H4 (cell line): ENCODE data around the gene QRFP. TPM values are rescaled to one million over a fixed set of nuclear protein-coding genes. Genes with fewer than 3 reads are reported as not detected.

Experiments used
- DNase-seq: peaks from one replicate; pipeline ENCODE4 v3.0.0-alpha.2; 2015; ENCODE audit warnings: low spot score
- total RNA-seq: library from RNA; depleted of rRNA; stranded (reverse); fragments of >200 nt; shearing (Covaris generic); gene quantifications from 2 replicates; pipeline ENCODE4 v1.2.3, GENCODE V29; 2014; rRNA removed

Gene QRFP
- total RNA-seq, result not detected in 2 replicates

DNA sequence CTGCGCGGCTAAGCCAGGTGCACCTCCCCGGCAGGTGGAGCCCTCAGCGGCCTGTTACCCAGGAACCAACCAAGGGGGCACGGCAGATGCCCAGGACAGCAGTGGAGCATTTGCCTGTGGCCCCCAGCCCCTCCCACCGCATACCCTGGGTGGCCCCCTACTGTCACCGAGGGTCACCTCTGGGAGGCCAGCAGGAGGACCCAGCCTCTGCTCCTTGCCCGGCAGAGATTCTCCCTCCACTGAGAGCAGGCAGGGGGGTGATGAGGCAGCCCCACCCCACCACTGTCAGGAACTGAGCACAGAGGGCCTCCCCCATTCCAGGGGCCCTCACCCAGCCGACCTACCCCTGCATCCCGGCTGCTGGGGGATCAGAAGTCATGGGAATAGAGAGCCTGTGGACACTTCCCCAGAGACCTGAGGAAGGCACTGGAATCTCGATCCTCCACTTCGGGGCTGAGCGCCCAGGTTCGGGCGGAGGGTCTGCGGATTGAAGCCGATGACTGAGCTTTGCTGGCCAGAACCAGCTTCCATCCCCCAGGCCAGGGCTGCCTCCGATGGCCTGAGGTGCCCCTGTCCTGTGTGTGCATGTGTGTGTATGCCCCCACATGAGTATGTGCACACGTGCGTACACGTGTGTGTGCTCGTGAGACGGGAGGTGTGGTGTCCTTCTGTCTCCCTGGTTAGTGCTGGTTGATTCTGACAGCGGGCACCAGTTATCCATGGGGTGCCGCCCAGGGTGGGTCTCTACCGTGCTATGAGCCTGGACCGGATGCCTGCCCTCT, at the start of gene QRFP:
Gene QRFP (minus strand): TSS at position 580 of the 782 bp plus-strand sequence. CDS start 2,974 bp downstream, outside the sequence.
- no peak for DNase-seq

DNA sequence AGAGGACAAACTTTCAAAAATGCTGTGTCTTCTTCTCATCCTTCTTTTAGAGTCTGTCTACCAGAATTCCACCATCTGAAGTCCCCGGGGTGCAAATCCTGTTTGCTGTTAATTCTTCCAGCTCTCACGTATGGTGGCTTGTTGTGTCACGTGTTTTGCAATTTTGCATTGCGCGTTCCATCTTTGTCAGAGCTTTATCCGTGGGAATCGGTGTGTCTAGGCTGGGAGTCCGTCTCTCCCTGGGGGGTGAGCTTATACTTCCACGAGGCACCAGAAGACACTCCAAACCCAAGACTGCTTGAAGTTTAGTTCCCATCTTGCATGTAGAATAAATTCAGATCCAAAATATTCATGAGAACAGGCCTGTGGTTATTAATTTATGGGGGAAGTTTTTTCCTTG, 48.6 kb upstream of the QRFP start:
- no peak for DNase-seq

- DNase-seq, result no peak
Observed at GRCh38 chr9:130944510-130945058, 48.0 kb upstream of the QRFP start.

DNA sequence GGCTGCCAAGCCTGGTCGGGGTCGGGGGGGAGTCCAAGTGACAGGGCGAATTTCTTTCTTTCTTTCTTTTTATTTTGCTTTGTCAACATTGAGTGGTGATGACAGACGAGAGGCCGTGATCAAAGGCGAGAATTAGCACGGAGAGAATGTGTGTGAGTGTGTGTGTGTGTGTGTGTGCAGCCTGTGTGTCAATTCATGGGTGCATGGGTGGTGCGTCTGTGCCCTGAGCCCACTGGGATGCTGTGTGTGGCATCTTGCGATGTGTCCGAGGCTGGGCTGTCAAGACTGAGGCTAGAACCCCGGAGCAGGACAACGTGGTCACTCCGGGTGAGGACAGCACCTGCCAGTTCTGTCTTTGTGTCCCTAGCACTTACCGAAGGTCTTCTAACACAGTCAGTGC, 47.2 kb upstream of the QRFP start:
- no peak for DNase-seq

GRCh38 chr9:130943221-130943620, 46.6 kb upstream of the QRFP start:
- DNase-seq, result no peak

GRCh38 chr9:130942679-130943078, 46.1 kb upstream of the QRFP start:
- no peak for DNase-seq

- no peak for DNase-seq
Observed at GRCh38 chr9:130942084-130942483, 45.5 kb upstream of the QRFP start.

DNA sequence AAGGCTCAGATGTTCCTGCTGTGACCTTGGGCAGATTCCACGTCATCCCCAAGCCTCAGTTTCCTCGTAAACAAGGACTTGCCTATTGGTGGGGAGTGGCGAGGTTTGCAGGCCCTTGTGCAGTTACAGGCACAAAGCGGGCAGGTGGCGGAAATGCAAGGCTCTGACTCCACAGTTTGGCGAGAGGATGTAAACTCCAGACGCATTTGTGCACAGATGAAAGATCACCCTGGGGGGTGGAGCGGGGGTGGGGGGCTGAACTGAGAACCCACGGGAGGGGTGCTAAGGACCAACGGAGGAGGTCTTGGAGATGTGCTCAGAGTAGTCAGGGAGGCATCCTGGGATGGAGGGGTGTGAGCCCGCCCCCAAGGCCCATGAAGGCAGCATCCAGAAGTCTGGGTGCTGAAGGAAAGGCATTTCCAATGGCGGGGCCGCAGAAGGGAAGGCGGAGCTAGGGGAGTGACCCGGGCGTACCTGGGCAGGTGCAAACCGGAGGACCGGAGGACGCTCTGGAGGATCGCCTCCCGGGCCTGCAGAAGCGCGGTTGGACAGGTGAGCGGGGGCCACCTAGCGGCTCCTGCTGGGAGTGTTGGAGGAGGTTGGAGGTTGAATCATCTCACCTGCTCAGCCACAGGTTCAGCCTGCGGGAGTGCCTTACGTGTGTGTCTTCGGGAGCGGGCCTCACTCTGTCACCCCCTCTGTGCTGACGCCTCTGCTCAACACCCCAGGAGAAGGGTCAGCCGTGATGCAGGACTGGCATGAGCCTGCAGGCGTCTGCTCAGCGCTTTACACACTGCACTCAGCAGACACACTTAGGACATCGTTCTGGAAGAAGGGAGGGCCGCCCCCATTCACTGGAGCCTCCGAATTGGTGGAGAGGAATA, 44.3 kb upstream of the QRFP start:
- DNase-seq, result no peak

DNA sequence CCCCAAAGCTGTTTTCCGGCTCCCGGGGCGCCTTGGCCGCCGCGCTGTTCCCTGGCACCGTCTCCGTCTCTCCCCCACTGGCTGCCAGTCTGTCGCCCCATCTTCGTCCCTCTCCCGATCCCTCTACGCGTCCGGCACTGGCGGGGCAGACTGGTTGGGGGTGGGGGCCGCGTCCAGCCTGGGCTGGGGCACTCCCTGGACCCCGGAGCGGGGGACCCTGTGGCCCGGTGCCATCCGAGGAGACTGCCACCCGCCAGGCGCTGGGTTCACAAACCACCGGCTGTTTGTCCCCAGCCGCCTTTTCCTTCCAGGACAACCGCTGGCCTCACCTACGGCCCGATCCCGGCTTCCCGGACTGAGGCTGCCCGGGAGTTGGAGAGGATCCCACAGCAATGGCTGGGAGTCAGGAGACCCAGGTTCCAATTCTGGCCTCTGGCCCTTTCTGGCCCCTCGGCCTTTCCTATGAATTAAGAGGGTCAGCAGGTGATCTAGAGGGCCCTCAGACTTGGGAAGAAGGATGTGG, 43.5 kb upstream of the QRFP start:
- DNase-seq, result no peak

- DNase-seq, result no peak
Observed at GRCh38 chr9:130939405-130940026, 42.9 kb upstream of the QRFP start.

DNA sequence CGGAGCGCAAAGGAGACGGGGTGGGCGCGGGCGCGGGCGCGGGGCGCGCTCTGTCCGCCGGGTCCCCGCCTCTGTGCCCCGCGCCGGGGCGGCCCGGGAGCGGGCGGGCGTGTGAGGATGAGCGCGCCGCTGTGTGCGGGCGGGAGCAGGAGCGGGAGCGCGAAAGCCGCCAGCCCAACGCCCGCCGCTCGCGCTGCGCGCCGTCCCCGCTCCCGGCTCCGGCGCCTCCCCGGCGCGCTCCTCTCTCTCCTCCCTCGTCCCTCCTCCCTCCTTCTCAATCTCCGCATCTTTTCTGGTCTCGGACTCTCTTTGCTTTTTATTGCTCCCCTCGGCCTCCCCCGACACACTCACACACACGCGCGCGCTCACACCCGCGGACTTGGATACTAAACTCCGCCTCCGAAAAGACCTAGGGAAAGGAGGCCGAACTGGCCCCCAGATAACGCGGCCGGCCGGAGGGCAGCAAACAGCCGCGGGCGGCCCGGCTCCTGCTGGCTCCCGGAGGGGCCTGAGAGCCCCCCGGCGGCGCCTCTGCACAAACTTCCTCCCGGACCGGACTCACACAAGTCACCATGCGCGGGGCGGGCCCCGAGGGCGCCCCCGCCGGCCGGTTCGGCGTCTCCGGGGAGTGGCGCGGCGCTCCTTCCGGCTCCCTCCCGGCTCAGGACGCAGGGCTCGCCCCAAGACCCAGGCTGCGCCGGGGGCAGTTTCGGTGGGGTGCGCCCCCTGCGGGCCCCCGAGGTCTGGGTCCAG, 42.2 kb upstream of the QRFP start, which contains the start of gene FIBCD1:
Gene FIBCD1 (minus strand): TSS at position 596 of the 753 bp plus-strand sequence. CDS start 640 bp downstream, outside the sequence.
- no peak for DNase-seq

GRCh38 chr9:130938184-130938651, 41.6 kb upstream of the QRFP start:
- DNase-seq, result no peak

GRCh38 chr9:130937146-130938076, 40.8 kb upstream of the QRFP start:
- DNase-seq, result no peak

GRCh38 chr9:130936285-130937117, 39.9 kb upstream of the QRFP start:
- peak; percentile 76 for DNase-seq

GRCh38 chr9:130935648-130936271, 39.1 kb upstream of the QRFP start:
- DNase-seq, result no peak

DNA sequence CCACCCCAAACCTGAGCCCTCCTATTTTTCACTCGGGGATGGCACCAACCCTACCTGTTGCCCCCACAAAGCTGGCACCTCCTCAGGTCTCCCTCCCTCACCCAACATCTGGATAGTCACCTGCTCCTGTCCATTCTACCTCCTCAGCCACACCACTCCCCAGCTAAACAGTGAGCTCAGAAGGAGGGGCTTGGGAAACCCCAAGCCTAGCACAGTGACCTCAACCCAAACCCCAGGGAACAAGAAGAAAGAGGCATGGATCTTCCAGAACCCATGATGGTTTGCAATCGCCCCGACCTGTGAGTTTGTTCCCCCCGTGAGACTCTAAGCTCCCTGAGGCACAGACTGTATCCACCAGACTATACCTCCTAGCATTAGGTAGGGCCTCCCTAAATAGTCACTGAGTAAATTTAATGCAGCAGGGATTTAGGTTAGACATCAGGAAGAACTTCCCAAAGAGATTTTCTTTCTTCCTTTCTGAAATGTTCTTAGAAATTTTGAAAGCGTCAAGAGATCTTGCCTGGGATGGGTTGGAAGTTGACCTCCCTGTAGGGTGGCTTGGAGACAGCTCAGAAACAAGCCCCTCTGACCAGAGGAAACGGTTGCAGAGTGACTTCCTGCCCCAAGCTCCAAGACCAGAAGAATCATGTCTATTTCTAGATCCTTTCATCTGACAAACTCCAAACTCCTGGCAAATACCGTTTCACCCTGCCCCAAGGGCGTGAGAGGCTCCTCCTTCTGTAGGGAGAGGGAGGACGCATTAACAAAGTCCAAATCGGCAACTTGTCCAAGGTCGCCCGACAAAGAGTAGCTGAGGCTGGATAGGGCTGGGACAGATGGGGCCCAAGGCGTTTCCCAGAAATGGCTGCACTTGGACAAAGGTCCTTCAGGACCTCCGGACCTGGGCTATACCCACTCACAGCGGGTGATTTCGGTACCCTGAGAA, 38.4 kb upstream of the QRFP start:
- DNase-seq, result no peak

GRCh38 chr9:130934246-130934645, 37.6 kb upstream of the QRFP start:
- no peak for DNase-seq
